ENCODE measurements around the gene PTPRB.

DNA sequence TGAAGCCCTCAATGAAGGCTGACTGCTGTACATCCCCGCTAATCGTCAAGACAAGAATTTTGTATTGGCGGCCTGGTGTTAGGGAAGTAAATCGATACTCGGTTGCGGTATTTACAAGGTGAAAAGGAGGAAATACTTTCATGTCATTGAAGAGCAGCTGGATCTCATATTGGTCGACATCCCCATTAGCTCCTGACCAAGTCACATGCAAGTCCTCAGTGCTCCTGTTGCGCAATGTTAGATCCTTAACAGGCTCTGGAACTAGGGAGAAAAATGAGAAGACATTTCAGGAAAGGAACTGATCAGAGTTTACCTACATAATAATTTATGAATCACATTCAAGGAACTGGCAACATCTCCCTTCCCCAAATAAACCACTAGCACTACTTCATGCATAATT, 66.2 kb downstream of the PTPRB start:
- no peak for TF ChIP-seq SP1 (IDR thresholded peaks at IDR 0.05)
- no peak for TF ChIP-seq PKNOX1 (IDR thresholded peaks at IDR 0.05)
- no peak for TF ChIP-seq SUZ12 (IDR thresholded peaks at IDR 0.05)
- TF ChIP-seq TARDBP (IDR thresholded peaks at IDR 0.05): no peak

Measured in HEK293T (cell line).